Neuronal stem cell (in vitro differentiated cells): ENCODE results near the gene DEFB131B.

ENCODE experiments used
- DNase-seq: peaks from one replicate; pipeline ENCODE4 v3.0.0-alpha.2; 2013; ENCODE audit warnings: low spot score
- H2AFZ ChIP-seq: one replicate; pipeline ENCODE4 v1.6.1; 2013; ENCODE audit warnings: mild to moderate bottlenecking, low read length, inconsistent platforms
- H2AK5ac ChIP-seq: 2 replicates; pipeline ENCODE4 v1.6.1; 2013; ENCODE audit warnings: low read depth, mild to moderate bottlenecking, inconsistent platforms, low read length, moderate library complexity, mixed read lengths
- H2BK120ac ChIP-seq: 2 replicates; pipeline ENCODE4 v1.6.1; 2013; ENCODE audit warnings: low read depth, mild to moderate bottlenecking, inconsistent platforms, low read length, moderate library complexity, mixed read lengths
- H2BK12ac ChIP-seq: one replicate; pipeline ENCODE4 v1.6.1; 2013; ENCODE audit warnings: low read length, inconsistent platforms
- H2BK15ac ChIP-seq: 2 replicates; pipeline ENCODE4 v1.6.1; 2013; ENCODE audit warnings: mild to moderate bottlenecking, low read length, inconsistent platforms, mixed read lengths
- H2BK5ac ChIP-seq: one replicate; pipeline ENCODE4 v1.6.1; 2013; ENCODE audit warnings: inconsistent platforms, mild to moderate bottlenecking, low read length, moderate library complexity
- H3K14ac ChIP-seq: one replicate; pipeline ENCODE4 v1.6.1; 2013; ENCODE audit warnings: low read length, inconsistent platforms
- H3K18ac ChIP-seq: 2 replicates; pipeline ENCODE4 v1.6.1; 2013; ENCODE audit warnings: low read length, inconsistent platforms
- H3K23ac ChIP-seq: 2 replicates; pipeline ENCODE4 v1.6.1; 2013; ENCODE audit warnings: low read depth, mild to moderate bottlenecking, mixed read lengths, low read length, inconsistent platforms; ENCODE audit not compliant: poor library complexity
- H3K27ac ChIP-seq: replicated peaks from 3 replicates; pipeline ENCODE4 v1.5.1; 2013; ENCODE audit warnings: low read length, inconsistent platforms
- H3K27me3 ChIP-seq, 3 experiments: 2 replicates each; pipeline ENCODE4 v1.6.1; 2013; ENCODE audit warnings: low read length in 3 of 3, mild to moderate bottlenecking in 2 of 3, inconsistent platforms in 1 of 3, low read depth in 1 of 3, mixed read lengths in 1 of 3, moderate library complexity in 1 of 3; ENCODE audit not compliant: control insufficient read depth in 3 of 3, insufficient read depth in 3 of 3
- H3K36me3 ChIP-seq, 2 donors: replicated peaks in 1 of 2; 2 replicates each; pipeline ENCODE4 v1.6.1; 2013; ENCODE audit warnings: low read length in 2 of 2; ENCODE audit not compliant: control insufficient read depth in 2 of 2, insufficient read depth in 2 of 2
- H3K4ac ChIP-seq: 2 replicates; pipeline ENCODE4 v1.6.1; 2013; ENCODE audit warnings: inconsistent platforms, mild to moderate bottlenecking, low read length, moderate library complexity
- H3K4me1 ChIP-seq, 2 donors: 1 replicate in 1 of 2; 2 replicates in 1 of 2; pipeline ENCODE4 v1.6.1; 2013; ENCODE audit warnings: low read length in 2 of 2, low read depth in 1 of 2; ENCODE audit not compliant: control insufficient read depth in 2 of 2, insufficient read depth in 1 of 2
- H3K4me2 ChIP-seq: one replicate; pipeline ENCODE4 v1.6.1; 2013; ENCODE audit warnings: mild to moderate bottlenecking, low read length, inconsistent platforms; ENCODE audit not compliant: insufficient read depth, poor library complexity, severe bottlenecking
- H3K4me3 ChIP-seq, 2 donors: 2 replicates each; pipeline ENCODE4 v1.5.1; 2013; ENCODE audit warnings: low read length in 2 of 2, mild to moderate bottlenecking in 2 of 2, inconsistent platforms in 1 of 2, moderate library complexity in 1 of 2
- H3K79me1 ChIP-seq: one replicate; pipeline ENCODE4 v1.6.1; 2013; ENCODE audit warnings: low read depth, mild to moderate bottlenecking, inconsistent platforms, low read length, moderate library complexity
- H3K9ac ChIP-seq: one replicate; pipeline ENCODE4 v1.6.1; 2013; ENCODE audit warnings: mild to moderate bottlenecking, low read depth, low read length, inconsistent platforms; ENCODE audit not compliant: poor library complexity
- H3K9me3 ChIP-seq, 2 donors: replicated peaks in 1 of 2; 2 replicates each; pipeline versions ENCODE3 to v1.6.1; 2013; ENCODE audit warnings: low read length in 2 of 2, mild to moderate bottlenecking in 2 of 2, inconsistent platforms in 1 of 2, low read depth in 1 of 2, mixed read lengths in 1 of 2, moderate library complexity in 1 of 2; ENCODE audit not compliant: control insufficient read depth in 2 of 2, insufficient read depth in 1 of 2
- H4K8ac ChIP-seq: one replicate; pipeline ENCODE4 v1.6.1; 2013; ENCODE audit warnings: low read depth, mild to moderate bottlenecking, inconsistent platforms, low read length, moderate library complexity
- H4K91ac ChIP-seq: one replicate; pipeline ENCODE4 v1.6.1; 2013; ENCODE audit warnings: low read length, low read depth, mild to moderate bottlenecking, inconsistent platforms; ENCODE audit not compliant: poor library complexity
- WGBS, 2 donors: extraction: QIAGEN DNeasy Blood & Tissue Kit; methylation state at CpG; one replicate each; pipeline ENCODE4 v1.1.7; 2013; ENCODE audit warnings: missing lambda C conversion rate in 2 of 2, mixed read lengths in 1 of 2; ENCODE audit not compliant: insufficient read length in 2 of 2, insufficient replicate concordance in 1 of 2; ENCODE audit errors: extremely low coverage in 2 of 2; 5-methylcytosine and 5-hydroxymethylcytosine counted together

Gene DEFB131B

GRCh38 chr11:71927820-71928736 is 49.8 kb downstream of the DEFB131B start, which contains the start of gene XNDC1N:
XNDC1N (minus strand) TSS chr11:71928594; CDS start chr11:71923353, 5,241 bp downstream.
- H3K9ac ChIP-seq, result peak within 1 kb of the TSS; percentile 95
- H4K8ac ChIP-seq, result peak within 1 kb of the TSS; percentile 73
- H3K27ac ChIP-seq, result peak within 1 kb of the TSS; percentile 76
- H3K18ac ChIP-seq, result peak within 1 kb of the TSS; percentile 63
- peaks cover 7% of the 10 kb centered on the region for H3K79me1 ChIP-seq
- H2AFZ ChIP-seq, result peak within 1 kb of the TSS; percentile 94
- no CpG with 5 or more reads among the region's 40 CpGs for WGBS, 2 donors
- peak within 1 kb of the TSS; percentile 81 for H3K4me2 ChIP-seq
- no peak within 1 kb of the TSS for H2BK120ac ChIP-seq
- no peak within 1 kb of the TSS for H3K4ac ChIP-seq
- H2BK12ac ChIP-seq, result no peak within 1 kb of the TSS
- no peak within 1 kb of the TSS for H2AK5ac ChIP-seq
- H3K4me1 ChIP-seq, result peaks cover 5 to 6% of the 10 kb centered on the region in 2 donors
- H2BK15ac ChIP-seq, result no peak within 1 kb of the TSS
- DNase-seq, result peak; percentile 91
- H3K23ac ChIP-seq, result peak within 1 kb of the TSS; percentile 95
- no peak within 1 kb of the TSS for H4K91ac ChIP-seq
- H3K36me3 ChIP-seq, result peaks cover 2 to 18% of the 10 kb centered on the region in 2 donors
- H3K14ac ChIP-seq, result no peak within 1 kb of the TSS
- peak within 1 kb of the TSS; percentile 68 for H2BK5ac ChIP-seq
- H3K9me3 ChIP-seq, result no peaks in the 10 kb centered on the region
- no peaks in the 10 kb centered on the region for H3K27me3 ChIP-seq
- peak within 1 kb of the TSS; percentile 71 to 88 for H3K4me3 ChIP-seq

DNA sequence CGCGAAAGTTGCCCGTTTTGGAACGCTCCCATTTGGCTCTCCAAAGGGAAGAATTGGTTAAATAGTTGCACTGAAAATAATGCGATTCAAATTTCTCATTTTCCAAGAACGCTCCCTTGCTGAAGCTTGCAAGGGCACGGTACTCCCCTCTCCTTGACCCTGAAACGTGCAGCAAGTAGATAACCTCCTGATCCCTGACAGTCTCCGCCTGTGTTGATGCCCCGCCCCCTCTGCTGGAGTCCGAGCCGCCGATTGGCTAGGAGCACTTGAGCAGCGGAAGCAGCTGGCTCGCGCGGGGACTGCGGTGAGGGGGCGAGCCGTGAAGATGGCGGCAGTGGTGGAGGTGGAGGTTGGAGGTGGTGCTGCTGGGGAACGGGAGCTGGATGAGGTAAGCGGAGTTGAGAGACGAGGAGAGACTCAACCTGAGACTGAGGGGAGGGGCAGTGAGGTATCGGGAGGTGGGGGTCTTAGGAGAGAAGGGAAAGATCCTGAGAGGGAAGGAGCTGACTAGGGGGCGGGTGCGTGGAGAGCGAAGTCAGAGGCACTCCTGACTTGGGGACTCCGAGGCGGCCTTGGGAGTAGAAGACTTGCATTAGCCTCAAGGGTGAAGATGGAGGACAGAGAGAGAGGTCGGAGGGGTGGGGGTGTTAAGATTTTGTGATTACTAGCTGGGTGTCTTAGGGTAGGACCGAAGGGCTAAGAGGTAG is 50.6 kb downstream of the DEFB131B start, which contains the start of gene RNF121:
Gene RNF121 (plus strand): TSS at position 310 of the 707 bp plus-strand sequence. CDS start 16 bp downstream, at position 326.
- Histone ChIP-seq H3K4ac (no peak within 1 kb of the TSS), H3K23ac (peak within 1 kb of the TSS; percentile 95), H3K9me3 (no peaks in the 10 kb centered on the region), H2BK15ac (no peak within 1 kb of the TSS), H2BK5ac (peak within 1 kb of the TSS; percentile 68), H2BK120ac (no peak within 1 kb of the TSS), H2BK12ac (no peak within 1 kb of the TSS), H3K36me3 (peaks cover 2 to 18% of the 10 kb centered on the region in 2 donors), H2AFZ (peak within 1 kb of the TSS; percentile 94), H3K4me3 (peak within 1 kb of the TSS; percentile 71 to 88), H3K14ac (no peak within 1 kb of the TSS), H2AK5ac (no peak within 1 kb of the TSS), H4K91ac (no peak within 1 kb of the TSS), H3K4me1 (peaks cover 5 to 6% of the 10 kb centered on the region in 2 donors), H3K27me3 (no peaks in the 10 kb centered on the region), H3K4me2 (peak within 1 kb of the TSS; percentile 81), H4K8ac (peak within 1 kb of the TSS; percentile 73), H3K18ac (peak within 1 kb of the TSS; percentile 63), H3K79me1 (peaks cover 7% of the 10 kb centered on the region), H3K27ac (peak within 1 kb of the TSS; percentile 76), H3K9ac (peak within 1 kb of the TSS; percentile 95)
- no CpG with 5 or more reads among the region's 32 CpGs for WGBS, 2 donors
- peak; percentile 95 for DNase-seq

DNA sequence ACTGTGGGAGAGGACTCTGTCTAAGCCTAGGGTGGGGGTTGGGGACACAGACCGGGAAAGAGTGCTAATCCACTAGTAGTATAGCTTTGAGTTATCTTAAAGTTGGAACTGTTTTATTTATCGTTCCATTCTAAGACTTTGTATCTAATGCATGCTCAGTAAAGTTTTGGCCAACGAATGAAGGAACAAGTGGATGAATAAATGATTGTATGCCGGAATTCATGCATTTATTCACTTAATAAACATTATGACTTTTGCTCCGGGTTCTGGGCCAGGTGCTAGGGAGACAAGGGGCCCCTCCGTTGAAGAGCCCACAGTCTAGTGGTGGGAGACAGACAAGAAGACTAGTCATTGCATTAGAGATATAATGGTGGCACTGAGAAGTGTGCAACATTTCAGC is 51.2 kb downstream of the DEFB131B start:
- H3K9ac ChIP-seq, result peak overlapping the region; percentile 95
- H2BK12ac ChIP-seq, result no peak overlapping the region
- no peak overlapping the region for H2BK120ac ChIP-seq
- no peak overlapping the region for H4K8ac ChIP-seq
- H4K91ac ChIP-seq, result no peak overlapping the region
- peak overlapping the region; percentile 94 for H2AFZ ChIP-seq
- peak overlapping the region; percentile 71 to 88 for H3K4me3 ChIP-seq
- H3K18ac ChIP-seq, result no peak overlapping the region
- no peaks in the 10 kb centered on the region for H3K9me3 ChIP-seq
- H3K79me1 ChIP-seq, result peaks cover 7% of the 10 kb centered on the region
- H3K4me2 ChIP-seq, result peak overlapping the region; percentile 81
- peaks cover 2 to 18% of the 10 kb centered on the region in 2 donors for H3K36me3 ChIP-seq
- no peak overlapping the region for H3K14ac ChIP-seq
- DNase-seq, result no peak
- H3K4me1 ChIP-seq, result peaks cover 5 to 6% of the 10 kb centered on the region in 2 donors
- H3K4ac ChIP-seq, result no peak overlapping the region
- no peaks in the 10 kb centered on the region for H3K27me3 ChIP-seq
- no peak overlapping the region for H3K23ac ChIP-seq
- no peak overlapping the region for H3K27ac ChIP-seq
- no peak overlapping the region for H2BK15ac ChIP-seq
- H2AK5ac ChIP-seq, result no peak overlapping the region
- no peak overlapping the region for H2BK5ac ChIP-seq
- WGBS, 2 donors, result no CpG with 5 or more reads among the region's 6 CpGs
